Muscle of arm (tissue), 12 donors: Measurements from ENCODE around the gene LRRFIP1. TPM values are rescaled to one million over a fixed set of nuclear protein-coding genes. Genes with fewer than 3 reads are reported as not detected.
A peak's percentile ranks its signal among the peaks of the same experiment; 100 is the strongest.
"Not testable (repeated sequence)": the region's sequence is repeated elsewhere in the genome, so short reads cannot be mapped to it uniquely, and the experiment has no call there.

Experiments used
- DNase-seq: peaks from one replicate; pipeline ENCODE4 v3.0.0-alpha.2; 2013
- polyA plus RNA-seq, 12 donors: library from polyadenylated mRNA; unstranded; fragments of 120-200 nt; gene quantifications; one replicate each; pipeline ENCODE4 v1.2.1, GENCODE V29; 2013; ENCODE audit not compliant: insufficient read length in 12 of 12

LRRFIP1 gene
- polyA plus RNA-seq, 12 donors: 108 to 837 (median 163) TPM

- DNase-seq: no peak
These were observed 138.5 kb downstream of the LRRFIP1 start for GRCh38 chr2:237765875-237766274.

GRCh38 chr2:237766340-237766739, 139.0 kb downstream of the LRRFIP1 start:
- no peak for DNase-seq

GRCh38 chr2:237772513-237772912, 145.1 kb downstream of the LRRFIP1 start:
- no peak for DNase-seq

- DNase-seq: no peak
These were observed 146.4 kb downstream of the LRRFIP1 start for GRCh38 chr2:237773826-237774225.

- DNase-seq: peak; percentile 16
These were observed 147.6 kb downstream of the LRRFIP1 start for GRCh38 chr2:237774811-237775553.

- DNase-seq: no peak
These were observed 152.1 kb downstream of the LRRFIP1 start for GRCh38 chr2:237779521-237779920.

GRCh38 chr2:237782181-237782580, 154.8 kb downstream of the LRRFIP1 start:
- no peak for DNase-seq

GRCh38 chr2:237783678-237784077, 156.3 kb downstream of the LRRFIP1 start:
- DNase-seq: not testable (repeated sequence)

GRCh38 chr2:237786936-237787335, 159.5 kb downstream of the LRRFIP1 start:
- no peak for DNase-seq

GRCh38 chr2:237790353-237790752, 163.0 kb downstream of the LRRFIP1 start:
- no peak for DNase-seq

- no peak for DNase-seq
These were observed 164.8 kb downstream of the LRRFIP1 start for GRCh38 chr2:237791977-237792727.

GRCh38 chr2:237797253-237797652, 169.9 kb downstream of the LRRFIP1 start:
- no peak for DNase-seq

GRCh38 chr2:237798236-237799059, 171.1 kb downstream of the LRRFIP1 start, which contains the start of gene RBM44:
TSS of gene RBM44 (plus strand) at chr2:237798779. CDS start at chr2:237813610, 14,831 bp downstream.
- no peak for DNase-seq

GRCh38 chr2:237799060-237799428, 171.7 kb downstream of the LRRFIP1 start:
- DNase-seq: no peak

GRCh38 chr2:237801466-237801865, 174.1 kb downstream of the LRRFIP1 start:
- DNase-seq: no peak

- peak; percentile 24 for DNase-seq
These were observed 178.9 kb downstream of the LRRFIP1 start for GRCh38 chr2:237806334-237806733.

GRCh38 chr2:237815637-237816036, 188.2 kb downstream of the LRRFIP1 start:
- DNase-seq: no peak

- DNase-seq: no peak
These were observed 189.1 kb downstream of the LRRFIP1 start for GRCh38 chr2:237816531-237816930.

GRCh38 chr2:237818066-237818473, 190.7 kb downstream of the LRRFIP1 start:
- DNase-seq: no peak

GRCh38 chr2:237819231-237819630, 191.8 kb downstream of the LRRFIP1 start:
- DNase-seq: no peak

- DNase-seq: no peak
These were observed 193.0 kb downstream of the LRRFIP1 start for GRCh38 chr2:237820421-237820820.

- DNase-seq: no peak
These were observed 196.2 kb downstream of the LRRFIP1 start for GRCh38 chr2:237823544-237823943.
